Measurements from ENCODE around the gene RAB5A. TPM values are rescaled to one million over a fixed set of nuclear protein-coding genes. Genes with fewer than 3 reads are reported as not detected.
A peak's percentile ranks its signal among the peaks of the same experiment; 100 is the strongest.
"Not testable (repeated sequence)": the region's sequence is repeated elsewhere in the genome, so short reads cannot be mapped to it uniquely, and the experiment has no call there.

RAB5A gene
- total and polyA plus RNA-seq, 12 donors, result 33.9 to 80.9 (median 64.5) TPM

DNA sequence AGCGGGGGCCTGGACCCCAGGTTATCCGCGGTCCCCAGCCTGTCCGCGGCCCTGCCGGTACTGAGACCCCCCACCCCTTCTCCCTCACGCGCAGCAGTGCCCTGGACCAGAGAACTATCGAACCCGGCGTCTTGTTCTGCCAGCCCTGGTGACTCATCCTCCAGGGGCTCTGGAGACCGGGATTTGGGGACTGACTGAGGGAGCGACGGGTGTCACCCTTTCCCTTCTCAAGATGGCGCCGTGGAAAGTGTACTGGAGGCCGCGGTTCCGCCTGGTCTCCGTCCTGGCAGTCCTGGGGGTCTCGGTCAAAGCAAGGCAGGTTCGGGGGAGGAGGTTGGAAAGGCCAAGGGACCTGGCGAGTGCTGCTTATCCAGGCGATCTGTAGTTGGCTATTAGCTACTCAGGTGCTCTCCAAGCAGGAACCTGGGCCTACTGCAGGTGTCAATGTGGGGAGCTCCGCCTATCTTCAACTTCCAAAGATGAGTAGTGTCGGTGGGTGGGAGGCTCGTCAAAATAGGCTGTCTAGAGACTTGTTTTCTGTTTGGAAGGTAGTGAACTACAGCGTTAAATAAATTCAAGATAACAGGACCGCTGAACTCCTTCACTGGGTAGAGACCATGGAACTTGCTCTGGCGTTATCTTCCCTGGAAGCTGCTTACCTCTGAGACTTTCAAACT is 790 bp downstream of the RAB5A start:
- peak overlapping the region; percentile 79 to 99 (median 98) for H3K4me3 ChIP-seq
- peaks cover 0 to 50% (median 38%) of the 10 kb centered on the region in 9 donors for H3K4me1 ChIP-seq
- peak in 1 of 2 donors; percentile 52 for DNase-seq
- H3K27me3 ChIP-seq, result no peaks in the 10 kb centered on the region
- H3K36me3 ChIP-seq, result peaks cover 0 to 27% (median 5%) of the 10 kb centered on the region in 9 donors
- H3K27ac ChIP-seq, result peak overlapping the region; percentile 89 to 99 (median 98)
- H3K9me3 ChIP-seq, result no peaks in the 10 kb centered on the region
- 0 to 1% methylated on average over 30 of the region's 30 CpGs for whole genome bisulfite sequencing, 2 donors
- TF ChIP-seq, protein P1, sequence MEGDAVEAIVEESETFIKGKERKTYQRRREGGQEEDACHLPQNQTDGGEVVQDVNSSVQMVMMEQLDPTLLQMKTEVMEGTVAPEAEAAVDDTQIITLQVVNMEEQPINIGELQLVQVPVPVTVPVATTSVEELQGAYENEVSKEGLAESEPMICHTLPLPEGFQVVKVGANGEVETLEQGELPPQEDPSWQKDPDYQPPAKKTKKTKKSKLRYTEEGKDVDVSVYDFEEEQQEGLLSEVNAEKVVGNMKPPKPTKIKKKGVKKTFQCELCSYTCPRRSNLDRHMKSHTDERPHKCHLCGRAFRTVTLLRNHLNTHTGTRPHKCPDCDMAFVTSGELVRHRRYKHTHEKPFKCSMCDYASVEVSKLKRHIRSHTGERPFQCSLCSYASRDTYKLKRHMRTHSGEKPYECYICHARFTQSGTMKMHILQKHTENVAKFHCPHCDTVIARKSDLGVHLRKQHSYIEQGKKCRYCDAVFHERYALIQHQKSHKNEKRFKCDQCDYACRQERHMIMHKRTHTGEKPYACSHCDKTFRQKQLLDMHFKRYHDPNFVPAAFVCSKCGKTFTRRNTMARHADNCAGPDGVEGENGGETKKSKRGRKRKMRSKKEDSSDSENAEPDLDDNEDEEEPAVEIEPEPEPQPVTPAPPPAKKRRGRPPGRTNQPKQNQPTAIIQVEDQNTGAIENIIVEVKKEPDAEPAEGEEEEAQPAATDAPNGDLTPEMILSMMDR (IDR thresholded peaks at IDR 0.05), result no peak
- peak; percentile 17 to 66 (median 41) for ATAC-seq
- intact Hi-C loops (cut with DNase I), result loop anchor here in 8 of 10 donors (1.0 to 10.0 kb wide), 12 partner anchors 59 to 240 kb away; partner anchors contain the start of genes KAT2B (in 5 of the 8) and SGO1 (in 4 of the 8)

DNA sequence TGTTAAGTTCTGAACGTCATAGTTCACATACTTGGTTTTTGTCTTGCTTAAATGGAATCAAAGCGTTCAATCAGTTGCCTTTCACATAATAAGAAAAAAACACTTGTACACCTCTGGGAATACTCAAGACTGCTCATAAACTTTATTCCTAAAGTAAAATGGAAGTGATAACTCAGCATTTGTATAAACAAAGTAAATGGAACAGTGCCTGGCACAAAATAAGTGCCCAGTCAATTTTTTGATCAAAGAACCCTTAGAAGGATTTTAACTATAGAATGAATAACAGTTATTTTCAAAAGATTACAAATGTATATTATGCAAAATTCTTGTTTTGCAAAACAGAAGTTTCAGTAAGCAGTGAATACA is 1.3 kb downstream of the RAB5A start:
- Histone ChIP-seq H3K4me1 (peaks cover 0 to 55% (median 42%) of the 10 kb centered on the region in 9 donors), H3K9me3 (no peaks in the 10 kb centered on the region), H3K27ac (peak overlapping the region; percentile 89 to 99 (median 98)), H3K4me3 (peak overlapping the region; percentile 79 to 99 (median 98)), H3K27me3 (no peaks in the 10 kb centered on the region), H3K36me3 (peaks cover 0 to 32% (median 5%) of the 10 kb centered on the region in 9 donors)
- TF ChIP-seq, protein P1 (IDR thresholded peaks at IDR 0.05), result no peak
- 2 to 3% methylated on average over 2 of the region's 2 CpGs for WGBS, 2 donors
- ATAC-seq, result no peak
- DNase-seq, result no peak
- intact Hi-C loops (cut with DNase I), result loop anchor here in 7 of 10 donors (5.0 to 10.0 kb wide), 7 partner anchors 61 to 239 kb away; partner anchors contain the start of genes KAT2B (in 4 of the 7) and SGO1 (in 3 of the 7)

DNA sequence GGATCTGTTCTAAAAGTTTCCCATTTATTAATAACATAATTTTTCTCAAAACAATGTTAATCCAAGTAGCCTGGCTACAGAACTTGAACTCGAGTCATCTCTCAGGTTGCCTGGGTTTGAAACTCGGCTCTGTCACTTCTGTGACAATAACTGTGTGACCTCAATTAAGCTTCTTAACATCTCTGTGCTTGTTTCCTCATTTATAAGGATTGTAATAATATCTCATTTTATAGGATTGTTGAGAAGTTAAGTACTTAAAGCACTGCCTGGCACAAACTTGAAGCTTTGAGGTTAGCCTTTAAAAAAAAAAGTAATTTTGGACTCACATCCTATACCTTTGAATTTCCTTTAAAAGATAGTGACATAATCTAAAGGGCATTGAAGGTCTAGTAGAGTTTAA is 3.4 kb downstream of the RAB5A start:
- no peak overlapping the region for H3K4me3 ChIP-seq
- DNase-seq (no peak), ATAC-seq (no peak)
- peaks cover 0 to 53% (median 12%) of the 10 kb centered on the region in 9 donors for H3K36me3 ChIP-seq
- no peaks in the 10 kb centered on the region for H3K9me3 ChIP-seq
- intact Hi-C loops (cut with DNase I), result no loop called here
- TF ChIP-seq, protein P1 (IDR thresholded peaks at IDR 0.05), result no peak
- WGBS, 2 donors, result 79 to 92% methylated on average over 2 of the region's 2 CpGs
- peaks cover 0 to 73% (median 48%) of the 10 kb centered on the region in 9 donors for H3K4me1 ChIP-seq
- H3K27me3 ChIP-seq, result no peaks in the 10 kb centered on the region
- H3K27ac ChIP-seq, result no peak overlapping the region

DNA sequence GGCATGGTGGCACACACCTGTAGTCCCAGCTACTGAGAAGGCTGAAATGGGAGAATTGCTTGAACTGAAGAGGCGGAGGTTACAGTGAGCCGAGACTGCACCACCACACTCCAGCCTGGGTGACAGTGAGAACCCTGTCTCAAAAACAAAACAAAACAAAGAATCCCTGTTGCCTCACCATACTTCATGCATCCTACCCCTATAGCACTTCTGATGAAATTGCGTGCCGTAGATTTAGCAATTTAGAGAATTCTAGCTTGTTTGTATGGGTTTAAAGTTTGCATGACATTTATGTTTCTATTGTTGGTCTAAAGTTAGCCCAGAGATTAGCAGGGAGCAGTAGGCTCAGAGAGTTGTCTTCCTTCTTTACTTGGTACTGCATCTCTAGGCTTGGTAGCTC is 7.8 kb downstream of the RAB5A start:
- Histone ChIP-seq H3K9me3 (no peaks in the 10 kb centered on the region), H3K27me3 (no peaks in the 10 kb centered on the region), H3K36me3 (peaks cover 0 to 83% (median 12%) of the 10 kb centered on the region in 9 donors), H3K27ac (no peak overlapping the region), H3K4me1 (peaks cover 0 to 67% (median 41%) of the 10 kb centered on the region in 9 donors), H3K4me3 (no peak overlapping the region)
- intact Hi-C loops (cut with DNase I), result no loop called here
- TF ChIP-seq, protein P1 (IDR thresholded peaks at IDR 0.05), result no peak
- DNase-seq (no peak), ATAC-seq (no peak)
- WGBS, 2 donors, result 93 to 94% methylated on average over 4 of the region's 4 CpGs

DNA sequence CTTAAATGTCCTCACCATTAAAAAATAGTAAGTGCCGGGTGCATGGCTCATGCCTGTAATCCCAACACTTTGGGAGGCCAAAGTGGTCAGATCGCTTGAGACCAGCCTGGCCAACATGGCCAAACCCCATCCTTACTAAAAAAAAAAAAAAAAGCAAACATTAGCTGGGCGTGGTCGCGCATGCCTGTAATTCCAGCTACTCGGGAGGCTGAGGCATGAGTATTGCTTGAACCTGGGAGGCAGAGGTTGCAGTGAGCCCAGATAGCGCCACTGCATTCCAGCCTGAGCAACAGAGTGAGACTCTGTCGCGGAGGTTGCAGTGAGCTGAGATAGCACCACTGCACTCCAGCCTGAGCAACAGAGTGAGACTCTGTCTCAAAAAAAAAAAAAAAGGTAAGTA is 10.5 kb downstream of the RAB5A start:
- Histone ChIP-seq H3K4me1 (peaks cover 0 to 65% (median 25%) of the 10 kb centered on the region in 9 donors), H3K36me3 (peaks cover 0 to 79% (median 6%) of the 10 kb centered on the region in 9 donors)
- DNase-seq; H3K27ac ChIP-seq; H3K4me3 ChIP-seq; H3K27me3 ChIP-seq; H3K9me3 ChIP-seq; intact Hi-C loops (cut with DNase I); ATAC-seq: not testable (repeated sequence)
- WGBS, 2 donors, result 89 to 90% methylated on average over 9 of the region's 9 CpGs

Data from heart right ventricle (tissue), 16 donors.